ENCODE data around the gene MAGI2.

- TF ChIP-seq CTCF (IDR thresholded peaks at IDR 0.05; ENCODE audit: insufficient read depth, low read depth, low read length) (no peak), EZH2 (IDR thresholded peaks at IDR 0.05; ENCODE audit: insufficient read depth, low read length) (no peak)
Measured at GRCh38 chr7:79434867-79435266, 18.6 kb downstream of the MAGI2 start.

Data from astrocyte (in vitro differentiated cells and primary cell).